K562 (cell line): ENCODE data around the gene RRP9. TPM values are rescaled to one million over a fixed set of nuclear protein-coding genes. Genes with fewer than 3 reads are reported as not detected.
A peak's percentile ranks its signal among the peaks of the same experiment; 100 is the strongest.

Source experiments
- CUX1 ChIP-seq: fragments of 200-800 bp; sonication (Bioruptor generic); IDR thresholded peaks from 2 replicates; pipeline ENCODE4 v1.6.1; 2016; ENCODE audit warnings: missing genetic modification characterization, missing compliant biosample characterization
- HNRNPUL1 ChIP-seq: fragments of 200-400 bp; formaldehyde crosslinking; IDR thresholded peaks from 2 replicates; pipeline ENCODE4 v1.6.1; 2017; ENCODE audit warnings: low read length
- ZNF212 ChIP-seq: fragments of 450-650 bp; formaldehyde crosslinking; IDR thresholded peaks from 2 replicates; pipeline ENCODE4 v1.4.0; 2020; ENCODE audit warnings: mild to moderate bottlenecking
- ZNF407 ChIP-seq: fragments of 450-650 bp; IDR thresholded peaks from 2 replicates; pipeline ENCODE4 v1.6.1; 2016; ENCODE audit warnings: low read depth
- polyA plus RNA-seq, 8 experiments: library from polyadenylated mRNA; depleted of rRNA in 4 of 8; stranded (reverse) in 5 of 8; unstranded in 3 of 8; fragments of >200 nt; fragmentation: Nextera tagmentation in 2 of 8; fragmentation: Illumina TruSeq in 1 of 8; extraction: Ambion mirVana in 2 of 8; extraction: Trizol in 1 of 8; gene quantifications; 2 replicates each; pipeline versions ENCODE4 v1.2.1 to v1.2.3, GENCODE V29; 2011 to 2014; ENCODE audit warnings: inconsistent platforms in 1 of 8, missing spikeins in 1 of 8
- total RNA-seq, 7 experiments: library from RNA; depleted of rRNA in 6 of 7; stranded (reverse); fragments of >200 nt in 6 of 7; fragmentation: Illumina TruSeq in 2 of 7; extraction: Trizol in 2 of 7; gene quantifications; 2 replicates each; pipeline versions ENCODE4 v1.2.1 to v1.2.3, GENCODE V29; 2011 to 2021; ENCODE audit warnings: low replicate concordance in 1 of 7
- TF ChIP-seq, protein P1 (sequence below): fragments of 250-450 bp; sonication (Bioruptor Pico); IDR thresholded peaks from 2 replicates; pipeline ENCODE4 v1.5.0; 2021; ENCODE audit warnings: mild to moderate bottlenecking, borderline replicate concordance

RRP9 gene
- total and polyA plus RNA-seq, 9 of the 15 experiments (the other 6 are each of a cell fraction or from before 2014, with no cell fraction given) = 5.2 to 67.0 (median 45.9) TPM

DNA sequence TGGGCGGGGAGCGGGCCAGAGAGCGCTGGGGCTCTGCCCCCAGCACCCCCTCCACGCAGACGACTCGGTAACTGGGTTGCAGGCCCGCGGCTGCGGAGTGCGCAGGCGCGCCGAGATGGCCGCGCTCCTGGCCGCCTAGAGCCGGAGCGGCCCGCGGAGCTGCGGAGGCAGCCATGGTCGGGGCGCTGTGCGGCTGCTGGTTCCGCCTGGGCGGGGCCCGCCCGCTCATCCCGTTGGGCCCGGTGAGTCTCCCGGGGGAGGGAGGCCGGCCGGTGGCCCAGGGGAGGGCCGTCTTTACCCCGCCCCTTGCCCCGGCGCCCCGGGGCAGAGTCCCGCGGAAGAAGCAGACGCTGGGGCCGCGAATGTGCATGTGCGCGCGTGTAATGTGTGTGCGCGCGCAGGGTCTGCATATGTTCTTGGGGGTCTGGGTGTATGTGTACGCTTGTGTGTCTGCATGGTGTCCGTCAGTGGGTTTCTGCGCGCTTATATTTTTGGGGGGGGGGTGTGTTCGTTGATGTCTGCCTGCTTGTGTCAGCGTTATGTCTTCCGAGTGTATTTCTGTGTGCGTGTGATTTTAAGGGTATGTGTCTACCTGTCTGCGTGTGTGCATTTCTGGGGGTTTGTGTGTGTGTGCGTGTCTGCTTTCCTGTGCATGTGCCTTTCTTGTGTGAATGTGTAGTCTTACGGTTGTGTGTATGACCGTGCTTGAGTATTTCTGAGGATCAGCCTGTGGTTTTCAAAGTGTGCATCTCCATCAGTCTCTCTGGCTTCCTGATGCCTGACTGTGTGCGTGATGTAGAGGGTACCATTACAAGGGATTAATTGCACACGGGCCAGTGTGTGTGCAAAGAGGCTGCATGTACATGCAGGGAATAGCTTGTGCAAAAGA, 33.5 kb upstream of the RRP9 start, which contains the start of gene ABHD14A (continued):
- TF ChIP-seq ZNF407 (peak; percentile 34; the same call in 1 of the 2 replicates), ZNF212 (no peak), CUX1 (CRISPR knock-in tag) (no peak), HNRNPUL1 (no peak)
- TF ChIP-seq, protein P1, sequence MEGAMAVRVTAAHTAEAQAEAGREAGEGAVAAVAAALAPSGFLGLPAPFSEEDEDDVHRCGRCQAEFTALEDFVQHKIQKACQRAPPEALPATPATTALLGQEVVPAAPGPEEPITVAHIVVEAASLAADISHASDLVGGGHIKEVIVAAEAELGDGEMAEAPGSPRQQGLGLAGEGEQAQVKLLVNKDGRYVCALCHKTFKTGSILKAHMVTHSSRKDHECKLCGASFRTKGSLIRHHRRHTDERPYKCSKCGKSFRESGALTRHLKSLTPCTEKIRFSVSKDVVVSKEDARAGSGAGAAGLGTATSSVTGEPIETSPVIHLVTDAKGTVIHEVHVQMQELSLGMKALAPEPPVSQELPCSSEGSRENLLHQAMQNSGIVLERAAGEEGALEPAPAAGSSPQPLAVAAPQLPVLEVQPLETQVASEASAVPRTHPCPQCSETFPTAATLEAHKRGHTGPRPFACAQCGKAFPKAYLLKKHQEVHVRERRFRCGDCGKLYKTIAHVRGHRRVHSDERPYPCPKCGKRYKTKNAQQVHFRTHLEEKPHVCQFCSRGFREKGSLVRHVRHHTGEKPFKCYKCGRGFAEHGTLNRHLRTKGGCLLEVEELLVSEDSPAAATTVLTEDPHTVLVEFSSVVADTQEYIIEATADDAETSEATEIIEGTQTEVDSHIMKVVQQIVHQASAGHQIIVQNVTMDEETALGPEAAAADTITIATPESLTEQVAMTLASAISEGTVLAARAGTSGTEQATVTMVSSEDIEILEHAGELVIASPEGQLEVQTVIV (CRISPR knock-in tag) = no peak
